Skeletal muscle tissue (tissue), 4 donors: Measurements from ENCODE around the gene MCL1. TPM values are rescaled to one million over a fixed set of nuclear protein-coding genes. Genes with fewer than 3 reads are reported as not detected.

Experiments
- H3K27ac ChIP-seq: one replicate; pipeline ENCODE4 v1.7.0; 2013; ENCODE audit warnings: mild to moderate bottlenecking, low read depth, low read length, inconsistent platforms
- H3K27me3 ChIP-seq, 3 donors: one replicate each; pipeline ENCODE4 v1.7.0; 2013; ENCODE audit warnings: low read length in 3 of 3; ENCODE audit not compliant: control insufficient read depth in 3 of 3, insufficient read depth in 3 of 3
- H3K36me3 ChIP-seq, 3 donors: one replicate each; pipeline ENCODE4 v1.7.0; 2013; ENCODE audit warnings: low read length in 3 of 3; ENCODE audit not compliant: control insufficient read depth in 3 of 3, insufficient read depth in 3 of 3
- H3K4me1 ChIP-seq, 3 donors: one replicate each; pipeline ENCODE4 v1.7.0; 2013; ENCODE audit warnings: low read length in 3 of 3, mild to moderate bottlenecking in 3 of 3; ENCODE audit not compliant: control insufficient read depth in 3 of 3, insufficient read depth in 3 of 3
- H3K4me3 ChIP-seq, 3 donors: one replicate each; pipeline ENCODE4 v1.7.0; 2013; ENCODE audit warnings: low read length in 3 of 3
- H3K9ac ChIP-seq, 3 donors: one replicate each; pipeline ENCODE4 v1.7.0; 2013; ENCODE audit warnings: low read length in 3 of 3, mild to moderate bottlenecking in 3 of 3, moderate library complexity in 2 of 3, low read depth in 1 of 3
- H3K9me3 ChIP-seq, 3 donors: one replicate each; pipeline ENCODE4 v1.7.0; 2013; ENCODE audit warnings: low read length in 3 of 3; ENCODE audit not compliant: control insufficient read depth in 3 of 3
- total RNA-seq: library from RNA; depleted of rRNA; stranded (reverse); fragments of >200 nt; gene quantifications from one replicate; pipeline ENCODE4 v1.2.3, GENCODE V29; 2014
- donor health status: Osteomylitis.

The MCL1 gene
- total RNA-seq, 1 donor from 2014 or later, result 157 TPM

- Histone ChIP-seq H3K9ac (peak overlapping the region; percentile 82 to 100 (median 94)), H3K27ac (peak overlapping the region; percentile 100), H3K4me1 (peaks cover 8 to 24% (median 9%) of the 10 kb centered on the region in 3 donors), H3K27me3 (no peaks in the 10 kb centered on the region), H3K9me3 (no peaks in the 10 kb centered on the region), H3K4me3 (peak overlapping the region; percentile 63 to 88 (median 79)), H3K36me3 (peaks cover 15 to 35% (median 33%) of the 10 kb centered on the region in 3 donors)
These were observed 684 bp upstream of the MCL1 start for GRCh38 chr1:150579945-150580642.

GRCh38 chr1:150578272-150579109, 919 bp downstream of the MCL1 start:
- Histone ChIP-seq H3K36me3 (peaks cover 15 to 48% (median 43%) of the 10 kb centered on the region in 3 donors), H3K9ac (peak overlapping the region; percentile 97 to 100 (median 100)), H3K4me1 (peaks cover 19 to 38% (median 19%) of the 10 kb centered on the region in 3 donors), H3K4me3 (peak overlapping the region; percentile 93 to 97 (median 96)), H3K9me3 (no peaks in the 10 kb centered on the region), H3K27me3 (no peaks in the 10 kb centered on the region), H3K27ac (peak overlapping the region; percentile 100)

DNA sequence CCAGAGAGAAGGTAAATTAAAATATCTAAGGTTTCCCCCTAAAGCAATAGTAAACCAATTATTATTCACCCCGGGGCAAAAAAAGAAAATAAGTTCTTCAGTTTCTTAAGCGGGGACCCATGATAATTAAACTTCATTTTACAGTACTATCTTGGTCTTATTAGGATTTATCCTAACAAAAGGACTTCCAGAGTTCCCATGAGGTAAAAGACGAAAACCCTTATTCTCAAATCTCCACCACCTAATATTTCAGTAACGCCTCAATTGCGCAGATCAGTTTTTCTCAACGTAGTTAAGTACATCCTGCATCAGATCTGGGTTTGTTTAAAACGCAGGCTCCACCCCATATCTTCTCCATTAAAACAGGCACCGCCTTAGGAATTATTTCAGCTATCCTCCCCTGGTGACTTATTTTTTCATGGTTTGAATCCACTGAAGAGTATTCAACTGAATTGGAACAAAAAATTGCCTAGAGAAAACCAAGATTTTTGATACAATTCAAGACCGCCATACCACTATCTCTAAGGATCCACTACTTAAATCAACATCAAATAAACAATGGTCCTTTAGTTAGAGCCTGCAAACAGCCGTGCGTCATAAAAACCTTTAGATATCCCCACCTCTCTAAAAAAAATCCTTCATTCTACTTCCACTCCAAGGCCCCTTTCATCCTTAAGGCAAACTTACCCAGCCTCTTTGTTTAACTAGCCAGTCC, 1.7 kb downstream of the MCL1 start:
- Histone ChIP-seq H3K9me3 (no peaks in the 10 kb centered on the region), H3K4me1 (peaks cover 25 to 46% (median 26%) of the 10 kb centered on the region in 3 donors), H3K27ac (peak overlapping the region; percentile 100), H3K27me3 (no peaks in the 10 kb centered on the region), H3K36me3 (peaks cover 15 to 55% (median 50%) of the 10 kb centered on the region in 3 donors), H3K4me3 (peak overlapping the region; percentile 93 to 97 (median 96)), H3K9ac (peak overlapping the region; percentile 97 to 100 (median 100))

DNA sequence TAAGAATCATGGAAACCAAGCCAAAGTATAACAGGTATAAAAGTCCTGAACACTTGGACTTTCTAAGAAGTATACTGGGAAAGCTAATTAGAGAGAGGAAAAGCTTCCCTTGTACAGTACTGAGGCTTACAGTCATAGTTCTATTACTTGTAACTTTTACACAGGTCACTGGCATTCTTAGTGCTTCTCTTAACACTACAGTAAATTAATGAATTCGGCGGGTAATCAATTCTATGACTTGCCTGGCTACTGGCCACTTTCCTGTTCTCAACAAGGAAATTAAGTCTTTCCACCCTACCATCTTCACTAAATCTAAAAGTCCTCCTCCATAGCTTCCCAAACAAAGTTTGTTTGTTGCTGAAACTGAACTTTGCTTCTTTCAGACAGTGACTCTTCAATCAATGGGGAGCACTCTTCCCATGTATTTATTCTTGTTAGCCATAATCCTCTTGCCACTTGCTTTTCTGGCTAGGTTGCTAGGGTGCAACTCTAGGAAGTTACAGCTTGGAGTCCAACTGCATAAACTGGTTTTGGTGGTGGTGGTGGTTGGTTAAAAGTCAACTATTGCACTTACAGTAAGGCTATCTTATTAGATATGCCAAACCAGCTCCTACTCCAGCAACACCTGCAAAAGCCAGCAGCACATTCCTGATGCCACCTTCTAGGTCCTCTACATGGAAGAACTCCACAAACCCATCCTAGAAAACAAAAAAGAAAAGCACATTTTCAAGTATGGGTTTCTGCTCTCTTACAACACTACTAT, 2.4 kb downstream of the MCL1 start:
- Histone ChIP-seq H3K36me3 (peaks cover 15 to 55% (median 50%) of the 10 kb centered on the region in 3 donors), H3K4me1 (peaks cover 26 to 49% (median 28%) of the 10 kb centered on the region in 3 donors), H3K9me3 (no peaks in the 10 kb centered on the region)

GRCh38 chr1:150576367-150576711, 3.1 kb downstream of the MCL1 start:
- H3K4me1 ChIP-seq, result peaks cover 28 to 51% (median 31%) of the 10 kb centered on the region in 3 donors
- H3K9me3 ChIP-seq, result no peaks in the 10 kb centered on the region
- H3K36me3 ChIP-seq, result peaks cover 15 to 55% (median 50%) of the 10 kb centered on the region in 3 donors
- H3K9ac ChIP-seq, result peak overlapping the region; percentile 97 to 100 (median 100)
- peak overlapping the region; percentile 93 to 97 (median 96) for H3K4me3 ChIP-seq
- H3K27me3 ChIP-seq, result no peaks in the 10 kb centered on the region
- peak overlapping the region; percentile 100 for H3K27ac ChIP-seq

More for the DNA sequence above, 2.4 kb downstream of the MCL1 start:
- Histone ChIP-seq H3K27ac (peak overlapping the region; percentile 100), H3K4me3 (peak overlapping the region; percentile 93 to 97 (median 96)), H3K9ac (peak overlapping the region; percentile 97 to 100 (median 100)), H3K27me3 (no peaks in the 10 kb centered on the region)

GRCh38 chr1:150575518-150576366, 3.7 kb downstream of the MCL1 start:
- peaks cover 17 to 59% (median 50%) of the 10 kb centered on the region in 3 donors for H3K36me3 ChIP-seq
- no peaks in the 10 kb centered on the region for H3K9me3 ChIP-seq
- H3K27me3 ChIP-seq, result no peaks in the 10 kb centered on the region
- peaks cover 28 to 51% (median 37%) of the 10 kb centered on the region in 3 donors for H3K4me1 ChIP-seq
- peak overlapping the region; percentile 100 for H3K27ac ChIP-seq
- peak overlapping the region; percentile 93 to 97 (median 96) for H3K4me3 ChIP-seq
- H3K9ac ChIP-seq, result peak overlapping the region; percentile 97 to 100 (median 100)

- peak overlapping the region; percentile 100 for H3K27ac ChIP-seq
- peak overlapping the region; percentile 97 to 100 (median 100) for H3K9ac ChIP-seq
- H3K4me3 ChIP-seq, result peak overlapping the region; percentile 93 to 97 (median 96)
- peaks cover 25 to 49% (median 36%) of the 10 kb centered on the region in 3 donors for H3K4me1 ChIP-seq
- H3K36me3 ChIP-seq, result peaks cover 17 to 59% (median 50%) of the 10 kb centered on the region in 3 donors
- no peaks in the 10 kb centered on the region for H3K9me3 ChIP-seq
- H3K27me3 ChIP-seq, result no peaks in the 10 kb centered on the region
These were observed 4.3 kb downstream of the MCL1 start for GRCh38 chr1:150575072-150575489.

- Histone ChIP-seq H3K27ac (peak overlapping the region; percentile 100), H3K36me3 (peaks cover 17 to 59% (median 50%) of the 10 kb centered on the region in 3 donors), H3K27me3 (no peaks in the 10 kb centered on the region), H3K4me1 (peaks cover 31 to 52% (median 39%) of the 10 kb centered on the region in 3 donors), H3K9ac (peak overlapping the region; percentile 97 to 100 (median 100)), H3K4me3 (peak overlapping the region; percentile 93 to 97 (median 96)), H3K9me3 (no peaks in the 10 kb centered on the region)
These were observed 4.9 kb downstream of the MCL1 start for GRCh38 chr1:150574260-150575071.
